ENCODE results near the gene TSHR.
"Not testable (repeated sequence)": the region's sequence is repeated elsewhere in the genome, so short reads cannot be mapped to it uniquely, and the experiment has no call there.

Gene TSHR

DNA sequence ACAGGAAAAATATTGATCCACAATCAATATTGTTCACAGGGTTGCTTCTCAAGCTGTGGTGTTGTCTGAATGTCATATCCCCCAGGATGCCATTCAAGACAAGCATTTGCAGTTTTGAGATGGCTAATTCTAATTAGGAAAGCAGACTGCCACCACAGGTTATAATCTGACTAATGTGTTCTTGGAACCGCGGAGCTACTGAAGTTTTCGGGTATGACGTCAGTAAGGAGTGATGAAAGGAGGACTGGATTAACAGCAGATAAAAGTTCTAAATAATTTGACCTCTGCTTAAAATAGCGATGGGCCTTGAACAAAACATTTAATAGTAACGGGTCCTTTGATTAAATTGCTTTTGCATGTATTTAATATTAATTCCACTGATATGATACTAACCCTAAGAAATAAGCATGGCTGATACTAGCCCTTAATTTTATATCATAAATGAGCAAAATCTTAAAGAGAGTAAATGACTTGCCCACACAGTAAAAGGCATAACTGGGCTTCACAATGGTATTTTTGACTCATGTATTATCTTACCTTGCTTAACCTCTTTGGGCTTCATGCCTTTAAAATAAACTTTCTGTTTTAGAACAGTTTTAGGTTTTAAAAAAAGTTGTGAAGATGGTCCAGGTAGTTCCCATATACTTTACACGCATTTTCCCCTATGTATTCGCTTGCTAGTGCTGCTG is 50.3 kb downstream of the TSHR start:
- Histone ChIP-seq H3K27me3 (replicated peaks) (no peaks in the 10 kb centered on the region), H3K27ac (no peak overlapping the region), H3K36me3 (replicated peaks) (no peaks in the 10 kb centered on the region), H3K4me3 (ENCODE audit: low read depth, low read length) (no peak overlapping the region)
- TF ChIP-seq, protein P1, sequence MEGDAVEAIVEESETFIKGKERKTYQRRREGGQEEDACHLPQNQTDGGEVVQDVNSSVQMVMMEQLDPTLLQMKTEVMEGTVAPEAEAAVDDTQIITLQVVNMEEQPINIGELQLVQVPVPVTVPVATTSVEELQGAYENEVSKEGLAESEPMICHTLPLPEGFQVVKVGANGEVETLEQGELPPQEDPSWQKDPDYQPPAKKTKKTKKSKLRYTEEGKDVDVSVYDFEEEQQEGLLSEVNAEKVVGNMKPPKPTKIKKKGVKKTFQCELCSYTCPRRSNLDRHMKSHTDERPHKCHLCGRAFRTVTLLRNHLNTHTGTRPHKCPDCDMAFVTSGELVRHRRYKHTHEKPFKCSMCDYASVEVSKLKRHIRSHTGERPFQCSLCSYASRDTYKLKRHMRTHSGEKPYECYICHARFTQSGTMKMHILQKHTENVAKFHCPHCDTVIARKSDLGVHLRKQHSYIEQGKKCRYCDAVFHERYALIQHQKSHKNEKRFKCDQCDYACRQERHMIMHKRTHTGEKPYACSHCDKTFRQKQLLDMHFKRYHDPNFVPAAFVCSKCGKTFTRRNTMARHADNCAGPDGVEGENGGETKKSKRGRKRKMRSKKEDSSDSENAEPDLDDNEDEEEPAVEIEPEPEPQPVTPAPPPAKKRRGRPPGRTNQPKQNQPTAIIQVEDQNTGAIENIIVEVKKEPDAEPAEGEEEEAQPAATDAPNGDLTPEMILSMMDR (IDR thresholded peaks at IDR 0.05; ENCODE audit: low read depth, low read length, missing control alignments): no peak
- in situ Hi-C loops (cut with HindIII; ENCODE audit: low pct_ligation_motif_present, low sequenced_read_pairs): no loop called here
- DNase-seq: no peak

DNA sequence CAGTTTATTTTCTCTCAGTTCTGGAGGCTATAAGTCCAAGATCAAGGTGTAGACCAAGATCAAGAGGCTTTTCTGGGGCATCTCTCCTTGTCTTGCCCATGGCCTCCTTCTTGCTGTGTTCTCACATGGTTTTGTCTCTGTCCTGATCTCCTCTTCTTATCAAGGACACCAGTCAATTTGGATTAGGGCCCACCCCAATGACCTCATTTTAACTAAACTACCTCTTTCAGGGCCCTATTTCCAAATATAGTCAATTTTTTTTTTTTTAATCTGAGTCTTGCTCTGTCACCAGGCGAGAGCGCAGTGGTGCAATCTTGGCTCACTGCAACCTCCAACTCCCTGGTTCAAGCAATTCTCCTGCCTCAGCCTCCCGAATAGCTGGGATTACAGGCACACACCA is 50.8 kb downstream of the TSHR start:
- no peak for DNase-seq
- Histone ChIP-seq H3K27me3 (replicated peaks) (no peaks in the 10 kb centered on the region), H3K4me3 (ENCODE audit: low read depth, low read length) (no peak overlapping the region), H3K27ac (no peak overlapping the region), H3K36me3 (replicated peaks) (no peaks in the 10 kb centered on the region)
- in situ Hi-C loops (cut with HindIII; ENCODE audit: low pct_ligation_motif_present, low sequenced_read_pairs): no loop called here
- TF ChIP-seq, protein P1 (IDR thresholded peaks at IDR 0.05; ENCODE audit: low read depth, low read length, missing control alignments): no peak

DNA sequence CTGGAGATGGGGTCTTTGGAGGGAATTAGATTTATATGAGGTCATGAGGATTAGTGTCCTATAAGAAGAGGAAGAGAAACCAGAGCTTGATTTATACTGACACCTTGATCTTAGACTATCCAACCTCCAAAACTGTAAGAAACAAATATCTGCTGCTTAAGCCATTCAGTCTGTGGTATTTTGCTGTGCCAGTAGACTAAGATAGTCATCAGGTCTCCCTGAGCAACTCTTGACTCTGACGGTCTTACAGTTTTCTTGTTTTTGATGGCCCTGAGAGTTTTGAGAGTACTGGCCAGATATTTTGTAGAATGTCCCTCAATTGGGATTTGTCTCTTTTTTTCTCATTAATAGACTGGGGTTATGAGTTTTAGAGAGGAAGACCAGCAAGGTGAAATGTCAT is 51.7 kb downstream of the TSHR start:
- Histone ChIP-seq H3K4me3 (ENCODE audit: low read depth, low read length) (no peak overlapping the region), H3K27me3 (replicated peaks) (no peaks in the 10 kb centered on the region), H3K36me3 (replicated peaks) (no peaks in the 10 kb centered on the region), H3K27ac (no peak overlapping the region)
- TF ChIP-seq, protein P1 (IDR thresholded peaks at IDR 0.05; ENCODE audit: low read depth, low read length, missing control alignments): no peak
- DNase-seq: no peak
- in situ Hi-C loops (cut with HindIII; ENCODE audit: low pct_ligation_motif_present, low sequenced_read_pairs): no loop called here

DNA sequence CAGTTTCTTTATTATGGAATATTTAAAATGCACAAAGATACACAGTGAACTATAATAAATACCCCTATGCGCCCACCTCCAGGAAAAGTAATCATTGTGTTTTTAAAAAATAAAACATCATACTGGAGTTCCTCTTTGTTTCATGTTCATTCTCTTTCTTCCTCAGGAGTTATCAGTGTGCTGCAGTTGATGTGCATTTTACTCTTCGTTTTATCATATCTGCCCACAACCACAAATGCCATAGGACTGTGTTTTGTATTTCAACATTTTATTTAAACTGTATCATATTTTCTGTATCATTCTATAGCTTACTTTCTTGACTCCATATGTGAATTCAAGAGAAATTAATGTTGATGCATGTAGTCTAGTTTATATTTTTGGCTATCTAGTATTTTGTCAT is 53.9 kb downstream of the TSHR start:
- DNase-seq: no peak
- in situ Hi-C loops (cut with HindIII; ENCODE audit: low pct_ligation_motif_present, low sequenced_read_pairs): no loop called here
- Histone ChIP-seq H3K27ac (no peak overlapping the region), H3K27me3 (replicated peaks) (no peaks in the 10 kb centered on the region), H3K4me3 (ENCODE audit: low read depth, low read length) (no peak overlapping the region), H3K36me3 (replicated peaks) (no peaks in the 10 kb centered on the region)
- TF ChIP-seq, protein P1 (IDR thresholded peaks at IDR 0.05; ENCODE audit: low read depth, low read length, missing control alignments): no peak

DNA sequence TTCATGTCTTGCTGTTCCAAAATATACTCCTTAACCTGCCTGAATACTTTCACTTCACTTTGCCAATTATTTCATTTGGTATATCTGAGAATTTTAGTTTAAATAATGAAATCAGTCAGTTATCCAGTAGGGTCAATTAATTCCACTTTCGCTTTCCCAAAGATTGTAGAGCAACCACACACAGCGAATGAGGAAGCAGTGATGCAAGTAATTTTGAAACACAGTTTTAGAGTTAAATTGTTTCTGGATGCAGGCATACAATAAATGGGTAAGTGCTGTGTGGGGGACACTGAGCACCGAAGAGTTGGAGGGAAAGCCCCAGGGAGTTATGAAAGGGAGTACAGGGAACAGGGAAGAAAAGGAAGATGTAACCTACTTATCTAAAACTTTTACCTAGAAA is 62.8 kb downstream of the TSHR start:
- no peaks in the 10 kb centered on the region for H3K27me3 ChIP-seq (replicated peaks)
- H3K27ac ChIP-seq: no peak overlapping the region
- no peak overlapping the region for H3K4me3 ChIP-seq (ENCODE audit: low read depth, low read length)
- no peak for DNase-seq
- TF ChIP-seq, protein P1 (IDR thresholded peaks at IDR 0.05; ENCODE audit: low read depth, low read length, missing control alignments): no peak
- in situ Hi-C loops (cut with HindIII; ENCODE audit: low pct_ligation_motif_present, low sequenced_read_pairs): no loop called here
- H3K36me3 ChIP-seq (replicated peaks): no peaks in the 10 kb centered on the region

DNA sequence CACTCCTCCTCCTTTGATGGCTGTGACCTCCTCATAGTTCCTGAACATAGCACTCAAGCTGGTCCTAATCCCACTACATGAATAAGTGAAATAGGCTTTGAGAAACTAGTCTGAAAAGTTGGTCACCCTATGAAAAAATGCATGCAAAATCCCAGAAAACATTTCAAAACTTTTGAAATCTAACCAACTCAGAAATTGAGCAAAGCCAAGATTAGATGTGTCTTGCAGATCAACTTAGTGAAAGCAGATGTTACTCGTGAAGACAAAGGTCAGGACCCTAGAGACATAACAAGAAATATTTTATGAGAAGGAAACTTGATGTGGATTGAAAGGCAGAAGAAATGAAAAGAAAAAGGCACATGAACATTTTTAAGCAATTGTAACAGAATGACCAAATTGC is 63.3 kb downstream of the TSHR start:
- H3K4me3 ChIP-seq (ENCODE audit: low read depth, low read length): no peak overlapping the region
- in situ Hi-C loops (cut with HindIII; ENCODE audit: low pct_ligation_motif_present, low sequenced_read_pairs): no loop called here
- TF ChIP-seq, protein P1 (IDR thresholded peaks at IDR 0.05; ENCODE audit: low read depth, low read length, missing control alignments): no peak
- H3K27me3 ChIP-seq (replicated peaks): no peaks in the 10 kb centered on the region
- no peak overlapping the region for H3K27ac ChIP-seq
- no peak for DNase-seq
- no peaks in the 10 kb centered on the region for H3K36me3 ChIP-seq (replicated peaks)

DNA sequence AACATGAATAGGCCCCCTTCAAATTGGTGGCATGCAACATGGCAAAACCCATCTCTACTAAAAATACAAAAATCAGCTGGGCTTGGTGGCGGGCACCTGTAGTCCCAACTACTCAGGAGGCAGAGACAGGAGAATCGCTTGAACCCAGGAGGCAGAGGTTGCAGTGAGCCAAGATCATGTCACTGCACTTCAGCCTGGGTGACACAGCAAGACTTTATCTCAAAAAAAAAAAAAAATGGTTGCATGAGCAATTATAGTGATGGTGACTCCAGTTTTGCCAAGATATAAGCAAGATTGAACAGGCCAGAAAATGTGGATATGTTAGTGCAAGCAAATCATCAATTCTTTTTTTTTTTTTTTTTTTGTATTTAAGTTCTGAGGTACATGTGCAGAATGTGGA is 63.7 kb downstream of the TSHR start:
- H3K4me3 ChIP-seq (ENCODE audit: low read depth, low read length); H3K36me3 ChIP-seq (replicated peaks); in situ Hi-C loops (cut with HindIII; ENCODE audit: low pct_ligation_motif_present, low sequenced_read_pairs); H3K27ac ChIP-seq; DNase-seq; H3K27me3 ChIP-seq (replicated peaks): not testable (repeated sequence)

Measured in brain microvascular endothelial cell (primary cell).